Measurements from ENCODE around the gene KRT75.
"Not testable (repeated sequence)": the region's sequence is repeated elsewhere in the genome, so short reads cannot be mapped to it uniquely, and the experiment has no call there.

The KRT75 gene

GRCh38 chr12:52415870-52416750, 18.1 kb downstream of the KRT75 start:
- no peak for DNase-seq

- DNase-seq = no peak
Measured at GRCh38 chr12:52414936-52415335, 19.2 kb downstream of the KRT75 start.

GRCh38 chr12:52413782-52414345, 20.3 kb downstream of the KRT75 start:
- DNase-seq = no peak

GRCh38 chr12:52413202-52413601, 21.0 kb downstream of the KRT75 start:
- no peak for DNase-seq

- DNase-seq = no peak
Measured at GRCh38 chr12:52411815-52412214, 22.4 kb downstream of the KRT75 start.

GRCh38 chr12:52410589-52411248, 23.5 kb downstream of the KRT75 start:
- not testable (repeated sequence) for DNase-seq

- DNase-seq = no peak
Measured at GRCh38 chr12:52407918-52408317, 26.3 kb downstream of the KRT75 start.

- no peak for DNase-seq
Measured at GRCh38 chr12:52405922-52406385, 28.2 kb downstream of the KRT75 start, which contains the start of gene KRT82. Gene KRT82 (minus strand): TSS chr12:52406335. CDS start chr12:52406277, 58 bp downstream.

GRCh38 chr12:52404951-52405350, 29.2 kb downstream of the KRT75 start:
- no peak for DNase-seq

GRCh38 chr12:52403561-52403960, 30.6 kb downstream of the KRT75 start:
- DNase-seq = no peak

- no peak for DNase-seq
Measured at GRCh38 chr12:52402873-52403540, 31.2 kb downstream of the KRT75 start.

- DNase-seq = no peak
Measured at GRCh38 chr12:52402377-52402776, 31.8 kb downstream of the KRT75 start.

GRCh38 chr12:52401926-52402325, 32.2 kb downstream of the KRT75 start:
- no peak for DNase-seq

GRCh38 chr12:52401526-52401925, 32.6 kb downstream of the KRT75 start:
- DNase-seq = no peak

GRCh38 chr12:52400906-52401305, 33.3 kb downstream of the KRT75 start:
- DNase-seq = no peak

GRCh38 chr12:52399756-52400155, 34.4 kb downstream of the KRT75 start:
- no peak for DNase-seq

- DNase-seq = no peak
Measured at GRCh38 chr12:52398176-52398575, 36.0 kb downstream of the KRT75 start.

GRCh38 chr12:52396656-52397055, 37.5 kb downstream of the KRT75 start:
- no peak for DNase-seq

GRCh38 chr12:52395761-52396434, 38.3 kb downstream of the KRT75 start:
- DNase-seq = no peak

- DNase-seq = no peak
Measured at GRCh38 chr12:52394836-52395405, 39.2 kb downstream of the KRT75 start.

GRCh38 chr12:52392465-52393007, 41.6 kb downstream of the KRT75 start:
- DNase-seq = no peak

- DNase-seq = no peak
Measured at GRCh38 chr12:52391618-52392002, 42.6 kb downstream of the KRT75 start.
